NCI-H446 (cell line): Measurements from ENCODE around the gene DIP2C.

ENCODE experiments used
- DNase-seq, 2 experiments: peaks; one replicate each; lab custom pipeline; 2025; lab: John Stamatoyannopoulos, UW

DIP2C gene

GRCh38 chr10:235915-236314, 453.6 kb downstream of the DIP2C start:
- DNase-seq: no peak

- no peak for DNase-seq
Observed at GRCh38 chr10:234708-235406, 454.6 kb downstream of the DIP2C start.

- no peak for DNase-seq
Observed at GRCh38 chr10:232878-233277, 456.6 kb downstream of the DIP2C start.

- DNase-seq: no peak
Observed at GRCh38 chr10:232061-232460, 457.4 kb downstream of the DIP2C start.

- DNase-seq: peak in 1 of 2 experiments; percentile 26
Observed at GRCh38 chr10:230758-231157, 458.7 kb downstream of the DIP2C start.

- DNase-seq: no peak
Observed at GRCh38 chr10:228366-228765, 461.1 kb downstream of the DIP2C start.

GRCh38 chr10:227014-227413, 462.5 kb downstream of the DIP2C start:
- no peak for DNase-seq

GRCh38 chr10:226018-226417, 463.4 kb downstream of the DIP2C start:
- no peak for DNase-seq

- DNase-seq: no peak
Observed at GRCh38 chr10:224571-224970, 464.9 kb downstream of the DIP2C start.
